Spleen (tissue), 11 donors: ENCODE data around the gene CHCHD3. TPM values are rescaled to one million over a fixed set of nuclear protein-coding genes. Genes with fewer than 3 reads are reported as not detected.

Source experiments
- DNase-seq: peaks from one replicate; pipeline ENCODE4 v3.0.0-alpha.2; 2020
- H3K27ac ChIP-seq, 8 donors: fragments of 200-600 bp; sonication (generic) in 7 of 8; 1 replicate in 4 of 8; 2 replicates in 4 of 8; pipeline versions ENCODE4 v1.5.0 to v1.8.0; 2016 to 2021; ENCODE audit warnings: inconsistent platforms in 4 of 8, mild to moderate bottlenecking in 4 of 8, moderate library complexity in 1 of 8
- H3K27me3 ChIP-seq, 7 donors: fragments of 200-600 bp; sonication (generic) in 6 of 7; replicated peaks in 1 of 7; 1 replicate in 4 of 7; 2 replicates in 3 of 7; pipeline versions ENCODE4 v1.5.0 to v1.8.0; 2016 to 2021; ENCODE audit warnings: inconsistent platforms in 3 of 7, mild to moderate bottlenecking in 1 of 7
- H3K36me3 ChIP-seq, 6 donors: fragments of 200-600 bp; sonication (generic) in 5 of 6; 1 replicate in 4 of 6; 2 replicates in 2 of 6; pipeline versions ENCODE4 v1.5.0 to v1.8.0; 2016 to 2021; ENCODE audit warnings: inconsistent platforms in 2 of 6
- H3K4me1 ChIP-seq, 6 donors: fragments of 200-600 bp; sonication (generic) in 5 of 6; 1 replicate in 3 of 6; 2 replicates in 3 of 6; pipeline versions ENCODE4 v1.5.0 to v1.8.0; 2016 to 2021; ENCODE audit warnings: inconsistent platforms in 3 of 6
- H3K4me3 ChIP-seq, 8 donors: fragments of 200-600 bp; sonication (generic) in 7 of 8; 1 replicate in 4 of 8; 2 replicates in 4 of 8; pipeline versions ENCODE4 v1.5.0 to v1.8.0; 2016 to 2021; ENCODE audit warnings: inconsistent platforms in 4 of 8, mild to moderate bottlenecking in 4 of 8, moderate library complexity in 2 of 8
- H3K9me3 ChIP-seq, 8 donors: fragments of 200-600 bp; sonication (generic) in 7 of 8; 1 replicate in 4 of 8; 2 replicates in 4 of 8; pipeline versions ENCODE4 v1.5.0 to v1.8.0; 2016 to 2021; ENCODE audit warnings: inconsistent platforms in 4 of 8
- POLR2A ChIP-seq, 3 donors: fragments of 450-650 bp; IDR thresholded peaks; one replicate each; pipeline ENCODE4 v1.5.1; 2017; ENCODE audit warnings: antibody characterized with exemption in 3 of 3, mild to moderate bottlenecking in 1 of 3
- POLR2AphosphoS5 ChIP-seq, 3 donors: sonication (generic); formaldehyde crosslinking; IDR thresholded peaks; one replicate each; pipeline ENCODE4 v1.5.1; 2017; ENCODE audit warnings: antibody characterized with exemption in 3 of 3
- WGBS, 5 donors: extraction: QIAGEN DNeasy Blood & Tissue Kit in 3 of 5; methylation state at CpG; one replicate each; pipeline versions ENCODE4 v1.1.5 to v1.1.7; 2013 to 2018; 5-methylcytosine and 5-hydroxymethylcytosine counted together
- intact Hi-C: fragments of 100-400 bp; cut with DNase I; formaldehyde crosslinking; loops from one replicate; pipeline ENCODE4 v1.15.0; 2023; ENCODE audit warnings: low total_unique reads
- polyA plus RNA-seq, 3 donors: library from polyadenylated mRNA; stranded (reverse); fragments of 200-250 nt; gene quantifications; one replicate each; pipeline ENCODE4 v1.2.1, GENCODE V29; 2013
- total RNA-seq, 7 donors: library from RNA; depleted of rRNA in 3 of 7; stranded (reverse); fragments of >200 nt in 3 of 7; fragmentation: NEBNext Ultra II Directional in 4 of 7; extraction: Animal tissue kit (Norgen Biotek cat#: 25700) in 4 of 7; gene quantifications; one replicate each; pipeline versions ENCODE4 v1.1.0 to v1.2.1, GENCODE V29; 2016 to 2021
- TF ChIP-seq, protein P1 (sequence below), 11 experiments: fragments of 200-600 bp in 7 of 11; fragments of 450-650 bp in 4 of 11; sonication (generic) in 4 of 11; IDR thresholded peaks in 8 of 11; conservative IDR thresholded peaks in 3 of 11; 1 replicate in 7 of 11; 2 replicates in 4 of 11; pipeline versions ENCODE4 v1.4.0 to v1.8.0; 2016 to 2021; ENCODE audit warnings: antibody characterized with exemption in 11 of 11, inconsistent platforms in 4 of 11, mild to moderate bottlenecking in 1 of 11
- donor health status: healthy with polysubstance abuse.
- donor health status: DM: no; HTN: no; CAD: no; lungs with moderate emphysema.
- donor health status: DM: no; HTN: no; CAD: no.
- donor health status: Bipolar disorder and iron deficiency.
- donor health status: healthy.
- donor health status: DM: no; HTN: no; CAD: no.
- donor health status: DM: yes; HTN: yes; CAD: no.

CHCHD3 gene
- total and polyA plus RNA-seq, 10 donors = 18.6 to 60.3 (median 38.8) TPM

- no peak for DNase-seq
- H3K4me3 ChIP-seq = no peak overlapping the region
- no peaks in the 10 kb centered on the region for H3K27me3 ChIP-seq
- TF ChIP-seq POLR2A (IDR thresholded peaks at IDR 0.05) (no peak), POLR2AphosphoS5 (IDR thresholded peaks at IDR 0.05) (no peak)
- TF ChIP-seq, protein P1, sequence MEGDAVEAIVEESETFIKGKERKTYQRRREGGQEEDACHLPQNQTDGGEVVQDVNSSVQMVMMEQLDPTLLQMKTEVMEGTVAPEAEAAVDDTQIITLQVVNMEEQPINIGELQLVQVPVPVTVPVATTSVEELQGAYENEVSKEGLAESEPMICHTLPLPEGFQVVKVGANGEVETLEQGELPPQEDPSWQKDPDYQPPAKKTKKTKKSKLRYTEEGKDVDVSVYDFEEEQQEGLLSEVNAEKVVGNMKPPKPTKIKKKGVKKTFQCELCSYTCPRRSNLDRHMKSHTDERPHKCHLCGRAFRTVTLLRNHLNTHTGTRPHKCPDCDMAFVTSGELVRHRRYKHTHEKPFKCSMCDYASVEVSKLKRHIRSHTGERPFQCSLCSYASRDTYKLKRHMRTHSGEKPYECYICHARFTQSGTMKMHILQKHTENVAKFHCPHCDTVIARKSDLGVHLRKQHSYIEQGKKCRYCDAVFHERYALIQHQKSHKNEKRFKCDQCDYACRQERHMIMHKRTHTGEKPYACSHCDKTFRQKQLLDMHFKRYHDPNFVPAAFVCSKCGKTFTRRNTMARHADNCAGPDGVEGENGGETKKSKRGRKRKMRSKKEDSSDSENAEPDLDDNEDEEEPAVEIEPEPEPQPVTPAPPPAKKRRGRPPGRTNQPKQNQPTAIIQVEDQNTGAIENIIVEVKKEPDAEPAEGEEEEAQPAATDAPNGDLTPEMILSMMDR (IDR thresholded peaks at IDR 0.05 in 8 of 11, conservative IDR thresholded peaks at IDR 0.05 in 3 of 11) = no peak
- H3K36me3 ChIP-seq = peaks cover 0 to 10% (median 0%) of the 10 kb centered on the region in 6 donors
- H3K9me3 ChIP-seq = peaks cover 0 to 10% (median 7%) of the 10 kb centered on the region in 8 donors
- H3K27ac ChIP-seq = no peak overlapping the region
- intact Hi-C loops = no loop called here
- peaks cover 0 to 1% (median 0%) of the 10 kb centered on the region in 6 donors for H3K4me1 ChIP-seq
- WGBS, 5 donors = 95 to 100% (median 96%) methylated on average over 1 of the region's 1 CpG
Observed at GRCh38 chr7:132935608-132936007, 146.3 kb downstream of the CHCHD3 start.

- Histone ChIP-seq H3K27me3 (no peaks in the 10 kb centered on the region), H3K36me3 (peaks cover 0 to 10% (median 0%) of the 10 kb centered on the region in 6 donors), H3K9me3 (peaks cover 0 to 10% (median 7%) of the 10 kb centered on the region in 8 donors), H3K4me3 (no peak overlapping the region), H3K27ac (no peak overlapping the region), H3K4me1 (peaks cover 0 to 8% (median 0%) of the 10 kb centered on the region in 6 donors)
- DNase-seq = no peak
- TF ChIP-seq, protein P1 (IDR thresholded peaks at IDR 0.05 in 8 of 11, conservative IDR thresholded peaks at IDR 0.05 in 3 of 11) = no peak
- 80 to 97% (median 88%) methylated on average over 2 of the region's 2 CpGs for WGBS, 5 donors
- intact Hi-C loops = no loop called here
Observed at GRCh38 chr7:132934017-132934416, 147.9 kb downstream of the CHCHD3 start.

GRCh38 chr7:132933072-132933458 lies 148.8 kb downstream of the CHCHD3 start:
- Histone ChIP-seq H3K4me3 (no peak overlapping the region), H3K27ac (no peak overlapping the region), H3K36me3 (peaks cover 0 to 10% (median 0%) of the 10 kb centered on the region in 6 donors), H3K9me3 (peaks cover 0 to 10% (median 7%) of the 10 kb centered on the region in 8 donors), H3K4me1 (peaks cover 0 to 8% (median 0%) of the 10 kb centered on the region in 6 donors), H3K27me3 (no peaks in the 10 kb centered on the region)
- intact Hi-C loops = no loop called here
- no peak for TF ChIP-seq POLR2A (IDR thresholded peaks at IDR 0.05)
- TF ChIP-seq, protein P1 (IDR thresholded peaks at IDR 0.05 in 8 of 11, conservative IDR thresholded peaks at IDR 0.05 in 3 of 11) = no peak
- TF ChIP-seq POLR2AphosphoS5 (IDR thresholded peaks at IDR 0.05) = no peak
- 59 to 77% (median 64%) methylated on average over 4 of the region's 4 CpGs for WGBS, 5 donors
- DNase-seq = no peak

DNA sequence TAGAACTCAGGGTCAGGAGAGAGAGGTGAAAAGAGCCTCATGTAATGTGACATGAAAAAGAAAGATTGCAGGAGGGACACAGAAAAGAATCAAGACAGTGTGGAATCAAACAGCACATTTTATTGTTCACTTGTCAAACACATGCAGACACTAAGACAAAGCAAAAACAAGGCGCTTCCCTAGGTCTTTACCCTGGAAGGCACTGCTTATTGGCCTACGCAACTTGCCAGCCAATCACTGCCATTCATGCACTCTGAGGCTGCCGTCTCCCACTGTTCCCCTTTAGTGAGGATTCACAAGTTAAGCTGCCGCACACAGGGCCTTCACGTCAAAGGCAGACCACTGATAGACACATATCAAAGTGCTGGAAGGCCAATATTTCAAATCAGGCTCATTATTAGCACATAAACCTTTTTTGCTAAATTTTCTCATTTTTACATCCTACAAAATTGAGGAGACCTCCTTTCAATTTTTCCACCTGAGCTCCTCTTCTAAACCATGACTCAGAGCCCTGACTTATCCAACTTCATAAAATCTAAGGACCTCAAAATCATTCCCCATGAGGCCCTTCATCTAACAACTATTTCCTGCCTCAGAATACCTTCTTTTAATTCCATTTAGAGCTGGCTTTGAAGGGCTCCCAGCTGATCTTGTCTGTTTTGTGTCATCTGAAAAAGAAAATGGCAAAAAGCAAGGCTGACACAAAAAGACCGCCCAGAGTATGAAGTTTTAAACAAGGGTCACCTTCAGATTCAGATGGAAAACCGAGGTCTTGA lies 149.4 kb downstream of the CHCHD3 start:
- H3K27ac ChIP-seq = no peak overlapping the region
- DNase-seq = no peak
- intact Hi-C loops = no loop called here
- H3K4me3 ChIP-seq = no peak overlapping the region
- TF ChIP-seq POLR2AphosphoS5 (IDR thresholded peaks at IDR 0.05) = no peak
- TF ChIP-seq POLR2A (IDR thresholded peaks at IDR 0.05) = no peak
- TF ChIP-seq, protein P1 (IDR thresholded peaks at IDR 0.05 in 8 of 11, conservative IDR thresholded peaks at IDR 0.05 in 3 of 11) = no peak
- peaks cover 0 to 10% (median 0%) of the 10 kb centered on the region in 6 donors for H3K36me3 ChIP-seq
- H3K27me3 ChIP-seq = no peaks in the 10 kb centered on the region
- WGBS, 5 donors = 85 to 91% (median 88%) methylated on average over 7 of the region's 7 CpGs
- peaks cover 0 to 10% (median 7%) of the 10 kb centered on the region in 8 donors for H3K9me3 ChIP-seq
- H3K4me1 ChIP-seq = peaks cover 0 to 8% (median 0%) of the 10 kb centered on the region in 6 donors
